ENCODE measurements around the gene HOOK2.

The HOOK2 gene

GRCh38 chr19:12783291-12783848 is 8.0 kb upstream of the HOOK2 start:
- in situ Hi-C loops (cut with MboI; ENCODE audit: low sequenced_read_pairs): no loop called here

- in situ Hi-C loops (cut with MboI; ENCODE audit: low sequenced_read_pairs): no loop called here
These were observed 7.3 kb upstream of the HOOK2 start for GRCh38 chr19:12782424-12783290.

GRCh38 chr19:12782174-12782423 is 6.7 kb upstream of the HOOK2 start:
- in situ Hi-C loops (cut with MboI; ENCODE audit: low sequenced_read_pairs): no loop called here

- in situ Hi-C loops (cut with MboI; ENCODE audit: low sequenced_read_pairs): no loop called here
These were observed 4.0 kb upstream of the HOOK2 start for GRCh38 chr19:12779162-12779993.

GRCh38 chr19:12778905-12779161 is 3.5 kb upstream of the HOOK2 start:
- in situ Hi-C loops (cut with MboI; ENCODE audit: low sequenced_read_pairs): no loop called here

- in situ Hi-C loops (cut with MboI; ENCODE audit: low sequenced_read_pairs): no loop called here
These were observed 2.9 kb upstream of the HOOK2 start for GRCh38 chr19:12778017-12778904.

- in situ Hi-C loops (cut with MboI; ENCODE audit: low sequenced_read_pairs): no loop called here
These were observed 2.1 kb upstream of the HOOK2 start for GRCh38 chr19:12777217-12778016.

- in situ Hi-C loops (cut with MboI; ENCODE audit: low sequenced_read_pairs): no loop called here
These were observed 1.8 kb downstream of the HOOK2 start for GRCh38 chr19:12773571-12773970.

GRCh38 chr19:12772323-12772722 is 3.0 kb downstream of the HOOK2 start:
- in situ Hi-C loops (cut with MboI; ENCODE audit: low sequenced_read_pairs): no loop called here

- in situ Hi-C loops (cut with MboI; ENCODE audit: low sequenced_read_pairs): no loop called here
These were observed 4.4 kb downstream of the HOOK2 start for GRCh38 chr19:12770922-12771321.

- in situ Hi-C loops (cut with MboI; ENCODE audit: low sequenced_read_pairs): no loop called here
These were observed 5.7 kb downstream of the HOOK2 start for GRCh38 chr19:12769689-12770088.

GRCh38 chr19:12767666-12768065 is 7.7 kb downstream of the HOOK2 start:
- in situ Hi-C loops (cut with MboI; ENCODE audit: low sequenced_read_pairs): no loop called here

GRCh38 chr19:12767150-12767549 is 8.2 kb downstream of the HOOK2 start:
- in situ Hi-C loops (cut with MboI; ENCODE audit: low sequenced_read_pairs): no loop called here

- in situ Hi-C loops (cut with MboI; ENCODE audit: low sequenced_read_pairs): no loop called here
These were observed 9.3 kb downstream of the HOOK2 start for GRCh38 chr19:12766051-12766521.

- in situ Hi-C loops (cut with MboI; ENCODE audit: low sequenced_read_pairs): no loop called here
These were observed 10.7 kb downstream of the HOOK2 start for GRCh38 chr19:12764698-12765097.

GRCh38 chr19:12763100-12763499 is 12.3 kb downstream of the HOOK2 start:
- in situ Hi-C loops (cut with MboI; ENCODE audit: low sequenced_read_pairs): no loop called here

GRCh38 chr19:12759686-12760085 is 15.7 kb downstream of the HOOK2 start:
- in situ Hi-C loops (cut with MboI; ENCODE audit: low sequenced_read_pairs): no loop called here

- in situ Hi-C loops (cut with MboI; ENCODE audit: low sequenced_read_pairs): no loop called here
These were observed 17.6 kb downstream of the HOOK2 start for GRCh38 chr19:12757544-12758274.

GRCh38 chr19:12756150-12756883 is 19.0 kb downstream of the HOOK2 start:
- in situ Hi-C loops (cut with MboI; ENCODE audit: low sequenced_read_pairs): no loop called here

Measured in hTERT RPE-1 (cell line).